ENCODE measurements around the gene PTRH1.

PTRH1 gene

GRCh38 chr9:127720031-127720864 lies 4.8 kb upstream of the PTRH1 start:
- no peak for DNase-seq (ENCODE audit: low read depth in 2 of 2)

GRCh38 chr9:127717766-127718165 lies 2.3 kb upstream of the PTRH1 start:
- no peak for DNase-seq (ENCODE audit: low read depth in 2 of 2)

- DNase-seq (ENCODE audit: low read depth in 2 of 2), result no peak
Measured at GRCh38 chr9:127716412-127716811, 949 bp upstream of the PTRH1 start.

- peak in 1 of 2 donors; percentile 8 for DNase-seq (ENCODE audit: low read depth in 2 of 2)
Measured at GRCh38 chr9:127714951-127715469, 453 bp downstream of the PTRH1 start.

GRCh38 chr9:127714020-127714750 lies 1.3 kb downstream of the PTRH1 start:
- no peak for DNase-seq (ENCODE audit: low read depth in 2 of 2)

- no peak for DNase-seq (ENCODE audit: low read depth in 2 of 2)
Measured at GRCh38 chr9:127712867-127713266, 2.6 kb downstream of the PTRH1 start.

- no peak for DNase-seq (ENCODE audit: low read depth in 2 of 2)
Measured at GRCh38 chr9:127712371-127712770, 3.1 kb downstream of the PTRH1 start.

- no peak for DNase-seq (ENCODE audit: low read depth in 2 of 2)
Measured at GRCh38 chr9:127711831-127712274, 3.6 kb downstream of the PTRH1 start.

GRCh38 chr9:127711226-127711701 lies 4.2 kb downstream of the PTRH1 start:
- DNase-seq (ENCODE audit: low read depth in 2 of 2), result no peak

- DNase-seq (ENCODE audit: low read depth in 2 of 2), result no peak
Measured at GRCh38 chr9:127710204-127710783, 5.2 kb downstream of the PTRH1 start.

GRCh38 chr9:127708952-127709587 lies 6.4 kb downstream of the PTRH1 start:
- DNase-seq (ENCODE audit: low read depth in 2 of 2), result no peak

GRCh38 chr9:127707766-127708165 lies 7.7 kb downstream of the PTRH1 start:
- DNase-seq (ENCODE audit: low read depth in 2 of 2), result peak in 1 of 2 donors; percentile 15

- DNase-seq (ENCODE audit: low read depth in 2 of 2), result no peak
Measured at GRCh38 chr9:127706836-127707241, 8.6 kb downstream of the PTRH1 start, which contains the start of gene CFAP157. TSS of gene CFAP157 (plus strand) at chr9:127706988. CDS start at chr9:127707032, 44 bp downstream.

- DNase-seq (ENCODE audit: low read depth in 2 of 2), result no peak
Measured at GRCh38 chr9:127705577-127706379, 9.7 kb downstream of the PTRH1 start.

GRCh38 chr9:127703289-127703946 lies 12.0 kb downstream of the PTRH1 start:
- DNase-seq (ENCODE audit: low read depth in 2 of 2), result no peak

GRCh38 chr9:127700594-127701255 lies 14.7 kb downstream of the PTRH1 start:
- DNase-seq (ENCODE audit: low read depth in 2 of 2), result no peak

GRCh38 chr9:127700140-127700539 lies 15.3 kb downstream of the PTRH1 start:
- no peak for DNase-seq (ENCODE audit: low read depth in 2 of 2)

GRCh38 chr9:127698985-127699670 lies 16.3 kb downstream of the PTRH1 start:
- peak; percentile 82 to 83 for DNase-seq (ENCODE audit: low read depth in 2 of 2)

GRCh38 chr9:127698386-127698785 lies 17.1 kb downstream of the PTRH1 start:
- no peak for DNase-seq (ENCODE audit: low read depth in 2 of 2)
